ENCODE results near the gene IDH2.

IDH2 gene

GRCh38 chr15:90042766-90043529 lies 59.3 kb downstream of the IDH2 start:
- no peak for DNase-seq

DNA sequence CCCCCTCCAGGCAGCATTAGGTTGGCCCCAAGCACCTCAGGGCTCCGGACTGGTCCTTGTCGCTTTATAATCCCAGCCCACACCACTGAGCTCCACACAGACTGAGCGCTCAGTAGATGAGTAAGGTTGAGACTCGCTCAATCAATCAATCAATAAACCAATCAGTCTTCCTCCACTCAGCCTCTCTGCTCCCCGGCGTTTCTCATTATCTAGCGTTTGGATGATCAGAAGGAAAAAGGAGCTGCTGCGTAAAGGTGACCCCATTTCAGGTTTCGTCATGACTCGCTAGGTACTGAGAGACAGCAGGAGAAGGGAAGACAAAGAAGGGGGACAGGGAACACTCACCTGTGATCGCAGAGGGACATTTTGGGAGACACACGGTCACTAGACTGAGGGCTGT lies 59.9 kb downstream of the IDH2 start:
- DNase-seq = no peak

- DNase-seq = no peak
Observed at GRCh38 chr15:90040618-90041017, 61.6 kb downstream of the IDH2 start.

- peak; percentile 31 for DNase-seq
Observed at GRCh38 chr15:90039996-90040395, 62.3 kb downstream of the IDH2 start.

DNA sequence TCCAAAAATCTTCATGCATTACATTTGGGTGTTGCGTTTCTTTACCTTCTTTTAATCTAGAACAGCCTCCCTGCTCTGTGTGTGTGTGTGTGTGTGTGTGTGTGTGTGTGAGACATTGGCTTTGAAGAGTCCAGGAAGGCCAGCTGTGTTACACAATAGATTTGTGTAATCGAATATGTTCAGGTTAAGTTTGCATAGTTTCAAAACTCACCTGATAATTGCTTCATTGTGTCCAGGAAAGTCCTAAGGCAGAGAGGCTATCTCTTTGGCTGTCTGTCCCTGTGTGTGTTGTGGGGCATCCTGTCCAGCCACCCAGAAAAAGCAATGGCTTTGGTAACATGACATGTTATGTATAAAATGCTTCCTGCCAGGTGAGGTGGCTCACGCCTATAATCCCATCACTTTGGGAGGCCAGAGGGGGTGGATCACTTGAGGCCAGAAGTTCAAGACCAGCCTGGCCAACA lies 63.6 kb downstream of the IDH2 start:
- no peak for DNase-seq

DNA sequence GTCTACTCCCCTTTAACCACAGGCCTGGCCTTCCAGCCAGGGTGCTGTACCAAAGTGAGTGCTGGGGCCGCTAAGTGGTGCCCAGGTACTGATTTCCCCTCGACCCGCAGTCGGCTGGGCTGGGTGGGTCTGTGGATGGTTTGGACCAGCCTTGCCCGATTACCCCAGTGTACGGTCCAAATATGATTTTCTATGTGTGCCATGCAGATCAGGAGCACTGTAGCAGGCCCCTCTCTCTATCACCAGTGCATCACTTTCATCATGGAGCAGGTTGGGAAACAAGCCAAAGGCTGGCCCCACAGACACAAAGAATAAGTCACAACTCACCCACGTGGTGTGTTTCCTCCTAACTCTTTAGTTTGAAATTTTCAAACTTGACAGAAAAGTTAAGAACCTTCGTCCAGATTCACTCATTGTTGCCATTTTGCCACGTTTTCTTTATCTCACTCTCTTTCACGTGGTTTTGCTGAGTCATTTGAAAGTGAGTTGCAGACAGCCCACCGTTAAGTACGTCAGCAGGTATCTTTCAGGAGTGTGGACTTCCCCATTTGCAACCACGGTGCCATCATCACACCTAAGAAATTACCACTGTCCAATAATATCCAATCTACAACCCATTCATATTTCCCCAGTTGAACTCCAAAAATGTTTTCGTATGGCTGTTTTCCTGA lies 64.2 kb downstream of the IDH2 start:
- peak; percentile 35 for DNase-seq

- DNase-seq = peak; percentile 91
Observed at GRCh38 chr15:90037511-90037860, 64.8 kb downstream of the IDH2 start.

DNA sequence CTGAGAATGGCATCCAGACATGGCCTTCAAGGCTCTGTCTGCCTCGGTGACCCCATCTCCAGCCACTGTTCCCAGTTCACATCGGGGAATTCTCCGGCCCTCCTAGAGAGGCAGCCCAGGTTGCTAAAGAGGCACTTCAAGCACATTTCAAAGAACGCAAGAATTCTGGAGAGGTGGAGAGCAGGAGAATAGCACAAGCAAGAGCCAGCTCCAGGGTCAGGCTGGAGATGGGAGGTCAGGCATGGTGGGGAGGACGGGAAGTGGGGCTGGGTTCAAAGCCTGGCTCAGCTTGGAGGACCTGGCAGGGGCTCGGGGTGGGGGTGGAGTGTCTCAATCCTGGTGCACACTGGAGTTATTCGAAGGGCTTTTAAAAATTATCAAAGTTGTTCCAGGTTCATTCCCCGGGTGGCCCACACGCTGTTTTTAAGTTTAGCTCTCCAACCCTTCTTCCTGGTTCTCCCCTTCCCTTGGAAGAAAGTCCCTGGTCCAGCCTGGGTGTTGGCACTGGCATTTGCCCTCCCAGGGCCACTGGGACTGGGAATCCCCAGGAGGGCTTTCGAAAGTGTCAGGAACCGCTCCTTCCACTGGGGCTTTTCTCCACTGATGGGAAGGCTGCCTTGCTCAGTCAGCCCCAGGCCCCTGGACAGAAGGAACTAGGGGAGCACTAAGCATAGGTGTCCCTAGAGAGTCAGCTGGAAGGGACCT lies 65.3 kb downstream of the IDH2 start:
- no peak for DNase-seq

GRCh38 chr15:90036343-90036742 lies 65.9 kb downstream of the IDH2 start:
- no peak for DNase-seq

DNA sequence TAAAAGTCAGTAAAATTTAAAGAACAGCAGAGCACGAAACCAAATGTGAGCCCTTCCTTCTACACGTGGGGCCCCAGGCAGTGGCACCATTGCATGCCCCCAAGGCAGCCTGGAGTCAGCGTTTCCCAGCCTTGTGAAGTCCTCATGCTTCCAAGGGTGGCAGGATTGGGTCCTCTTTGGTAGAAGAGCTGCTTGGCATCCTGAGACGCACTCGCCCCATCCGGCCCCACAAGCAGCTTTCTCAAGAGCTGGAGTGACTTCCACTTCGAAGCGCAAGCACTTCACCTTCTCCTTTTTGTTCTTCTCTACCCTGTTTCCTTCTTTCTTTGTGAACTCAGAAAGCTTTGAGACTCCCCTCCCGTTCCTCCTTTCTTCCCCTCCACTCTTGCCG lies 66.4 kb downstream of the IDH2 start:
- DNase-seq = no peak

DNA sequence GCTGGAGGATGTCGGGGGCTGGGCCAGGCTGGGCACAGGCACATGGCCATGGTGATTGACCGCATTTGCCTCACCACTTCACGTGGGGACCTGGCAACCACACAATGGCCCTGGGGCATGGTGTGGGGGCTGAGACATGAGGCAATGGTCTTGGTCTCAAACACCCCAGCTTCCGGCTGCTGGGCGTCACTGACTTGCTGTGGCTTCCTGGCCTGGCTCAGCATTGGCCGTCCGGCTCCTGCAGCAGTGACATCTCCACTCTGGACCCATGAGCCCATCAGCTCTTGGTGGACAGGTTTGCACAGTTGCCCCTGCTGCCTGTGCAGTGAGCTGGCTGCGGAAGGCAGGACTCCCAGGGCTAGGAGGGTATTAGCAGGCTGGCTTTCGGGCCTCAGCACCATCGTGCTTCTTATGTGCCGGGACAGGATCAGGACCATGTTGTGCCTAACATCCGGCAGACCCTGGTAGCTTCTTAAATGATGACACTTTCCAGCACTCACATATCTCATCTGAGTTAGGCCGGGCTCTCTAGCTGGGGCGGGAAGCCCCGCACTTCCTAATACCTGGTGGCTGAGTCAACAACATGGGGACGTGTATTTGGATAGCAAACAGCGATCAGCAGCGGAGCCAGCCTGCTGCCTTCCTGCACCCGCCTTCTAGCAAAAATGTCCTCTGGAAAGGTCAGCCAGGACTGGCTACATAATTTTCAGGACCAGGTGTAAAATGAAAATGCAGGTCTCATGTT lies 67.0 kb downstream of the IDH2 start:
- peak; percentile 86 for DNase-seq

DNA sequence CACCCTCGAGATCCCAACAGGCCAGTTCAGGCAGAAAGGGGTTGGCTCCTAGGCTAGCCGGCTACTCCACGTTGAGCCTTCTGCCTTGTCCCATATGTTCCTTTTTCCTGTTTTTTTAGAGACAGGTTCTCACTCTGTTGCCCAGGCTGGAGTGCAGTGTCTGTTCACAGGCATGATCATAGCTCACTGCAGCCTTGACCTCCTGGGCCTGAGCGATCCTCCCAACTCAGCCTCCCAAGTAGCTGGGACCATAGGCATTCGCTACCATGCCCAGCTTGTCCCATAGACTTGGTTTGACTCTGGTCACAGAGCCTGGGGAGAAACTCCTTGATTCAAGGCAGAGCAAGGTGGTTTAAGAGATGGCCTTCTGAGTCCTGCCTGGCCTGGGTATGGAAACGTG lies 68.8 kb downstream of the IDH2 start:
- DNase-seq = no peak
